PC-9 (cell line): ENCODE results near the gene PPM1B.

Source experiments
- CTCF ChIP-seq: fragments of 200-600 bp; sonication (generic); conservative IDR thresholded peaks from 2 replicates; pipeline ENCODE4 v1.6.1; 2017; ENCODE audit warnings: mixed run types, antibody characterized with exemption, mild to moderate bottlenecking, moderate library complexity
- EZH2 ChIP-seq: fragments of 200-600 bp; sonication (generic); IDR thresholded peaks from 2 replicates; pipeline ENCODE4 v1.8.0; 2017; ENCODE audit warnings: antibody characterized with exemption, low read depth

DNA sequence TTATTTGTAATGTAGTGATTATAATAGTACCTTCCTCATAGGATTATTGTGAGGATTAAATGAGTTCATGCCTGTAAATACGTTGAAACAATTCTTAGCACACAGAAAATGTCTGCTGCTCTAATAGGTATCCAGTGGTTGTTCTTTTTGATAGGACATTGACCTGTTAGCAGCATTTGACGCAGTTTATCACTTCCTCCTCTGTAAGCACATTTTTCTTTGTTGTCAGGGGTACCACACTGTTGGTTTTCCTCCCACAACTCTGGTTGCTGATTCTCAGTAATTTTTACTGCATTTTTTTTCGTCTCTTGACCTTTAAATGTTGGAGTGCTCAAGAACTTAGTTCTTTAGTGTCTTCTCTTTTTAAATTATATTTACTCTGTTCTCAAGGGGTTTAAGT lies 15.4 kb downstream of the PPM1B start:
- TF ChIP-seq CTCF (no peak), EZH2 (no peak)
